Measurements from ENCODE around the gene AGRN. TPM values are rescaled to one million over a fixed set of nuclear protein-coding genes. Genes with fewer than 3 reads are reported as not detected.

AGRN gene
- total RNA-seq, 1 experiment from 2014 or later: 184 TPM

- ChIA-PET POLR2A (interaction anchor here (0.8 to 1.4 kb wide), 2 partner anchors 16 to 21 kb away, joined by 3 read pairs; partner anchors contain the start of gene ISG15), CTCF (interaction anchor here (0.6 to 3.7 kb wide), 7 partner anchors 14 to 303 kb away, joined by 3 to 23 read pairs (median 3); partner anchors contain the start of genes ISG15 and PERM1)
- Mint-ChIP-seq H3K36me3 (peaks cover 3% of the 10 kb centered on the region; the same call in 1 of the 2 replicates), H3K4me3 (no peak overlapping the region; the same call in 1 of the 2 replicates), H3K9me3 (peaks cover 4% of the 10 kb centered on the region), H3K27me3 (ENCODE audit: low read depth) (peaks cover 78% of the 10 kb centered on the region), H3K27ac (no peak overlapping the region), H3K4me1 (peaks cover 5% of the 10 kb centered on the region)
- DNase-seq (ENCODE audit: low spot score) (no peak), ATAC-seq (no peak)
- TF ChIP-seq ATF2 (CRISPR knock-in tag; IDR thresholded peaks at IDR 0.05; ENCODE audit: borderline replicate concordance, low read depth) (no peak), ZBTB43 (CRISPR knock-in tag; IDR thresholded peaks at IDR 0.05) (no peak), ATF3 (CRISPR knock-in tag; conservative IDR thresholded peaks at IDR 0.05) (no peak), NFYB (CRISPR knock-in tag; conservative IDR thresholded peaks at IDR 0.05; ENCODE audit: low read depth) (no peak), ESRRA (CRISPR knock-in tag; IDR thresholded peaks at IDR 0.05; ENCODE audit: borderline replicate concordance) (no peak), ZNF512 (CRISPR knock-in tag; IDR thresholded peaks at IDR 0.05; ENCODE audit: borderline replicate concordance) (no peak), PRDM15 (CRISPR knock-in tag; IDR thresholded peaks at IDR 0.05) (no peak), ZNF416 (CRISPR knock-in tag; IDR thresholded peaks at IDR 0.05) (no peak), TEAD1 (CRISPR knock-in tag; IDR thresholded peaks at IDR 0.05) (no peak), PRRX2 (CRISPR knock-in tag; IDR thresholded peaks at IDR 0.05) (no peak), RORB (CRISPR knock-in tag; IDR thresholded peaks at IDR 0.05) (no peak), TP53 (CRISPR knock-in tag; IDR thresholded peaks at IDR 0.05) (no peak), NR1H2 (CRISPR knock-in tag; IDR thresholded peaks at IDR 0.05) (no peak), NR3C1 (CRISPR knock-in tag; conservative IDR thresholded peaks at IDR 0.05; ENCODE audit: low read depth) (no peak)
Measured at GRCh38 chr1:996851-997712, 22.8 kb upstream of the AGRN start.

- ChIA-PET CTCF (interaction anchor here (0.8 to 3.7 kb wide), 8 partner anchors 14 to 302 kb away, joined by 3 to 23 read pairs (median 4); partner anchors contain the start of genes C1orf159, ISG15 and PERM1), POLR2A (interaction anchor here (0.8 to 1.4 kb wide), 2 partner anchors 16 to 21 kb away, joined by 3 read pairs; partner anchors contain the start of gene ISG15)
- DNase-seq (ENCODE audit: low spot score) (no peak), ATAC-seq (no peak)
- Mint-ChIP-seq H3K4me3 (no peak overlapping the region), H3K9me3 (peaks cover under 1% of the 10 kb centered on the region), H3K4me1 (peaks cover 5% of the 10 kb centered on the region), H3K27me3 (ENCODE audit: low read depth) (peaks cover 78% of the 10 kb centered on the region), H3K27ac (no peak overlapping the region), H3K36me3 (no peaks in the 10 kb centered on the region)
- TF ChIP-seq SMAD3 (CRISPR knock-in tag; IDR thresholded peaks at IDR 0.05; ENCODE audit: borderline replicate concordance) (no peak), HMGXB4 (CRISPR knock-in tag; IDR thresholded peaks at IDR 0.05) (no peak), IRF2 (CRISPR knock-in tag; IDR thresholded peaks at IDR 0.05; ENCODE audit: borderline replicate concordance, low read depth) (no peak), AR (CRISPR knock-in tag; IDR thresholded peaks at IDR 0.05) (no peak), E2F5 (CRISPR knock-in tag; IDR thresholded peaks at IDR 0.05) (no peak)
Measured at GRCh38 chr1:997713-997992, 22.3 kb upstream of the AGRN start.

All from WTC11 (cell line).